ENCODE data around the gene MOG.
"Not testable (repeated sequence)": the region's sequence is repeated elsewhere in the genome, so short reads cannot be mapped to it uniquely, and the experiment has no call there.

MOG gene

GRCh38 chr6:29661071-29661470 lies 4.2 kb downstream of the MOG start:
- ChIA-PET CTCF (interaction anchor here (1.2 to 1.4 kb wide), 2 partner anchors 9 to 11 kb away, joined by 6 read pairs; no protein-coding TSS in a partner anchor), POLR2A (ENCODE audit: low non-redundant PET) (no interaction called here)
- peak overlapping the region; percentile 15; the same call in 1 of the 2 replicates for H3K27ac ChIP-seq
- DNase-seq (ENCODE audit: low spot score) = no peak
- TF ChIP-seq CTCF (conservative IDR thresholded peaks at IDR 0.05; ENCODE audit: low read depth) = no peak

- CTCF ChIA-PET = interaction anchor here (1.2 to 1.4 kb wide), 2 partner anchors 10 to 11 kb away, joined by 6 read pairs; no protein-coding TSS in a partner anchor
- POLR2A ChIA-PET (ENCODE audit: low non-redundant PET) = not testable (repeated sequence)
- peak; percentile 46 for DNase-seq (ENCODE audit: low spot score)
- peak overlapping the region; percentile 15; the same call in 1 of the 2 replicates for H3K27ac ChIP-seq
Measured at GRCh38 chr6:29661502-29662141, 4.7 kb downstream of the MOG start.

GRCh38 chr6:29663300-29664042 lies 6.6 kb downstream of the MOG start:
- DNase-seq (ENCODE audit: low spot score) = no peak
- CTCF ChIA-PET = interaction anchor here (1.1 to 2.9 kb wide), 2 partner anchors 10 to 16 kb away, joined by 5 to 19 read pairs; no protein-coding TSS in a partner anchor
- no peak overlapping the region for H3K27ac ChIP-seq
- no peak for TF ChIP-seq CTCF (conservative IDR thresholded peaks at IDR 0.05; ENCODE audit: low read depth)
- POLR2A ChIA-PET (ENCODE audit: low non-redundant PET) = interaction anchor here (0.6 kb wide), 1 partner anchor 14 kb away, joined by 3 read pairs; no protein-coding TSS in a partner anchor

- no peak overlapping the region for H3K27ac ChIP-seq
- POLR2A ChIA-PET (ENCODE audit: low non-redundant PET) = no interaction called here
- no peak for TF ChIP-seq CTCF (conservative IDR thresholded peaks at IDR 0.05; ENCODE audit: low read depth)
- CTCF ChIA-PET = interaction anchor here (0.6 to 1.7 kb wide), 4 partner anchors 12 to 46 kb away, joined by 3 to 10 read pairs (median 4); no protein-coding TSS in a partner anchor
- DNase-seq (ENCODE audit: low spot score) = no peak
Measured at GRCh38 chr6:29665942-29666825, 9.3 kb downstream of the MOG start.

GRCh38 chr6:29666826-29667130 lies 9.9 kb downstream of the MOG start:
- CTCF ChIA-PET = interaction anchor here (0.6 to 1.7 kb wide), 3 partner anchors 13 to 897 kb away, joined by 3 to 10 read pairs (median 4); no protein-coding TSS in a partner anchor
- DNase-seq (ENCODE audit: low spot score) = no peak
- no peak overlapping the region for H3K27ac ChIP-seq
- TF ChIP-seq CTCF (conservative IDR thresholded peaks at IDR 0.05; ENCODE audit: low read depth) = no peak
- POLR2A ChIA-PET (ENCODE audit: low non-redundant PET) = no interaction called here

- TF ChIP-seq CTCF (conservative IDR thresholded peaks at IDR 0.05; ENCODE audit: low read depth) = no peak
- DNase-seq (ENCODE audit: low spot score) = no peak
- POLR2A ChIA-PET (ENCODE audit: low non-redundant PET) = no interaction called here
- H3K27ac ChIP-seq = no peak overlapping the region
- CTCF ChIA-PET = interaction anchor here (0.6 to 1.7 kb wide), 2 partner anchors 13 to 898 kb away, joined by 3 to 10 read pairs; no protein-coding TSS in a partner anchor
Measured at GRCh38 chr6:29667158-29667557, 10.3 kb downstream of the MOG start.

Data from RWPE1 (cell line).